T-helper 22 cell (primary cell): ENCODE data around the gene ELAVL3.
"Not testable (repeated sequence)": the region's sequence is repeated elsewhere in the genome, so short reads cannot be mapped to it uniquely, and the experiment has no call there.

Experiments
- DNase-seq: peaks from one replicate; pipeline ENCODE4 v3.0.0-alpha.2; 2020; ENCODE audit warnings: low read depth

ELAVL3 gene

DNA sequence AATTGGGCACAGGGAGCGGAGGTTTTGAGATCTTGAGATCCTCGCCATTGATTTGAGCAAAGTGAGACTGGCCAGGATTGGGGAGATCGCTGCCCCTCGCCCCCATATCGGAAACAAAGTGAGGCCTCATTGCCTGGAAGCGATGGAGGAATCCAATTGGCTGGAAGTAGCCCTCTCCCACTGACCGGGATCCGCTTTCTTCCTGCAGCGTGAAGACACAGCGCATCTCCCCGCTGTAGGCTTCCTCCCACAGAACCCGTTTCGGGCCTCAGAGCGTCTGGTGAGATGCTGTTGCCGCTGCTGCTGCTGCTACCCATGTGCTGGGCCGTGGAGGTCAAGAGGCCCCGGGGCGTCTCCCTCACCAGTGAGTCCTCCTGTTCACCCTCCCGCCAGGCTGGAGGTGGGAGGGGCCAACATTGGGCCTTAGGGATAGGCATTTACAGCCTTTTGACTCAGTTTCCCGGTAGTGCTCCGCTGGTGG lies 45.0 kb downstream of the ELAVL3 start:
- no peak for DNase-seq

DNA sequence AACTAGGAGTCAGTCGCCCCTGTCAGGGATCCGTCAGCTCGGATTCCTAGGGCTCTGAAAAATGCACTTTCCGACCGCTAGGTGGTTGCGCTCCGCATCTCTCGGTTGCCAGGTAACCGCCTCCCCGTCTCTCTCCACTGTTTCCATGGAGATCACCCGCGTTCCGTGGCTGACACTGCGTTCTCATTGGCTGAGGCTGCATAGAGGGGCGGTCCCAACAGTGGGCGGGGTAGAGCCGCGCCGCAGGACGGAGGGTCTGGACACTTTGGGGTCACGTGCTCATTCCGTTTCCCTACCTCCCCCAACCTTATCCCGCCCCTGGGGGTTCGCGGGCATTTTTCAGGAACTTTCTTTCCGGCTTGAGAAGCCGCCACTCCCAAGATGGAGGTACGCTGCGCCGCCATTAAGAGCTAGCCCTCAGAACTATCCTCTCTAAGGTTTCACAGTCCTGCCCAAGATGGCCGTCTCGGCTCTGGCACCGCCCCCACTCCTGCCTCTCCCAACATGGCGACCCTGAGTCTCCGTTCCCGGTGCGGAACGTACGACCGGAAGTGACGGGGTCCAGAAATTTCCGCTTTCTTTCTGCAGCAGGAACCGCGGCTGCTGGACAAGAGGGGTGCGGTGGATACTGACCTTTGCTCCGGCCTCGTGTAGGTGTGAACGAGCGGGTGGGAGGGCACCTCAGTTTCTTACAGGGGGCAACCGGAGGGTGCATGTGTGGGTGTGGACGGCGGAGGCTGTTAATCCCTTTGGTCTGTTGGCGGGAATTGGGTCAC lies 45.6 kb downstream of the ELAVL3 start, which contains the start of the genes ODAD3 and PRKCSH:
Gene ODAD3 (minus strand): TSS at position 65 of the 776 bp plus-strand sequence. CDS start 105 bp downstream, outside the sequence.
Gene PRKCSH (plus strand): TSS at position 579 of the 776 bp plus-strand sequence. CDS start 483 bp downstream, outside the sequence.
- DNase-seq = peak; percentile 97

DNA sequence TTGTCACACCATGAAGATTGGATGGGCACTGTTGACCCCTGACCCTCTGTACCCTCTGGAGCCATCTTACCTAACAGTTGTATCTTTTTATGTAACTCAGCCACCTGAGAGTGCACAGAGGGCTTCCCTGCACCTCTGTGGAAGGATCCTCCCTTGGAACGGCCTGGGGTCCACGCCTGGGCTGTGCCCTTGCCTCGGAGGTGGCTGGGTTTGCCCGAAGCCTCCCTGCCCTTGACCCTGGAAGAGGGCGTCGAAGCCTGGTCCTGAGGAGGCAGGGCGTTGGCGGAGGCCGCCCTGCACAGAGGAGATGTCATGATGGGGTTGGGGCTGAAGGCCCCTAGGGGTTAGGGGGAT lies 46.2 kb downstream of the ELAVL3 start:
- no peak for DNase-seq

- not testable (repeated sequence) for DNase-seq
These were observed 47.3 kb downstream of the ELAVL3 start for GRCh38 chr19:11433526-11433925.

GRCh38 chr19:11426656-11427055 lies 54.2 kb downstream of the ELAVL3 start:
- DNase-seq = no peak

GRCh38 chr19:11425719-11426457 lies 55.0 kb downstream of the ELAVL3 start:
- no peak for DNase-seq

GRCh38 chr19:11423791-11424181 lies 57.1 kb downstream of the ELAVL3 start:
- no peak for DNase-seq

DNA sequence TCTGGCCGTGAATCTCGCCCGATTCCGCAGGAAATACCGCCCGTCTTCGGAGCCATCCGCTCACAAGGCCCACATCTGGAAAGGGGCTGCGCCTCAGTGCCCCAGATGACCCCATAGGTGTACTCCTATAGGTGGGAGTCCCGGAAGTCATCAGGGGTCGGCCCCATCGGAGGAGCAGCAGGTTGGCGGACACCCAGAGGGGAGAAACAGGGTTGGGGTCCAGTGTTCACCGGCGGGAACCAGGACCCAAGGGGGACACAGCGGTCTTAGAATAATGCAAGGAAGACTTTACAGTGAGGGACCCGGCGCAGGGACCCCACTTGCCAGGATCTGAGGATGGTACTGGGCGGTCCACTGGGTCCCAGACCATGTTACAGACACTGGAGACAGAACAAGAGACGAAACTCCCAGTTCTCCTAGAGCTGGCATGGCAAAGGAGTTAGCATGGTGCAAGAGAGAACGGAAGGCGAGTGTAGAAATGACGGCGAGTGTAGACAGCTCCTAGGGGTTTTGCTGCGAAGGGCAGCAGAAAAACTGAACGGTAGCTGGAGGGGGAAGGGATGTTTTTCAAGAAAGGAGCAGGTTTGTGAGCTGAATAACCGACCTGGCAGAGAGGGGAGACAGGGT lies 57.6 kb downstream of the ELAVL3 start:
- no peak for DNase-seq

- DNase-seq = peak; percentile 36
These were observed 58.4 kb downstream of the ELAVL3 start for GRCh38 chr19:11422163-11423065.

DNA sequence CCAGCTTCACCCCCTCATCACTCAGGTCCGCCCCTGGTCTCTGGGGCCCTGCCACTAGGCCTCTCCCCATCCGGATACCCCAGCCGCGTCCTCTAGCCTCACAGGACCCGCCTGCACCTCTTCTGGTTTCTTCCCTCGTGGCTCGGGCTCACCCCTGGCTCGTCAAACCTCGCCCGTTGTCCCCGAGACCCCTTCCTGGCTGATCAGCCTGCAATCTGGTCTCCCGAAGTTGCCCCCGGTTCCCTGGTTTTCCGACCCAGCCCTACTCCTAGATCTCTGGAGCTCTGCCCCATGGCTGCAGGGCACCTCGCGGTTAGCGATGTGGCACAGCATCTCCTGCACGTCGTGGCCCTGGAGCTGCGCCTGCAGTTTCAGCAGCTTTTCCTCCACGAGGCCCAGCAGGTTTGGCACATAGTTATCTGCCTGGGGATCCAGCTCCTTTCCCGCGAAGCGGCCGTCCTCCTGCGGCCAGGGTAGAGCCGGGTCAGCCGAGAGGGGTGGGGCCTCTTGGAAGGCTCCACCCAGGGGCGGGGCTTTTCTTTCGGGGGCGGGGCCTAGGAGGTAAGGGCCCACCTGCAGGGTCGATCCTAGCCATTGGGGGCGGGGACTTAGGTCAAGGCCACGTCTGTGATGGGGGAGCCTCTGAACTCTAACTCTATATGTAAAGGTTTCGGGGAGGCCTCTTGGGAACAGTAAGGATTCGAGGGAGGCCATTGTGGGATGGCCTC lies 59.3 kb downstream of the ELAVL3 start:
- no peak for DNase-seq

- DNase-seq = no peak
These were observed 60.1 kb downstream of the ELAVL3 start for GRCh38 chr19:11420429-11421370.

DNA sequence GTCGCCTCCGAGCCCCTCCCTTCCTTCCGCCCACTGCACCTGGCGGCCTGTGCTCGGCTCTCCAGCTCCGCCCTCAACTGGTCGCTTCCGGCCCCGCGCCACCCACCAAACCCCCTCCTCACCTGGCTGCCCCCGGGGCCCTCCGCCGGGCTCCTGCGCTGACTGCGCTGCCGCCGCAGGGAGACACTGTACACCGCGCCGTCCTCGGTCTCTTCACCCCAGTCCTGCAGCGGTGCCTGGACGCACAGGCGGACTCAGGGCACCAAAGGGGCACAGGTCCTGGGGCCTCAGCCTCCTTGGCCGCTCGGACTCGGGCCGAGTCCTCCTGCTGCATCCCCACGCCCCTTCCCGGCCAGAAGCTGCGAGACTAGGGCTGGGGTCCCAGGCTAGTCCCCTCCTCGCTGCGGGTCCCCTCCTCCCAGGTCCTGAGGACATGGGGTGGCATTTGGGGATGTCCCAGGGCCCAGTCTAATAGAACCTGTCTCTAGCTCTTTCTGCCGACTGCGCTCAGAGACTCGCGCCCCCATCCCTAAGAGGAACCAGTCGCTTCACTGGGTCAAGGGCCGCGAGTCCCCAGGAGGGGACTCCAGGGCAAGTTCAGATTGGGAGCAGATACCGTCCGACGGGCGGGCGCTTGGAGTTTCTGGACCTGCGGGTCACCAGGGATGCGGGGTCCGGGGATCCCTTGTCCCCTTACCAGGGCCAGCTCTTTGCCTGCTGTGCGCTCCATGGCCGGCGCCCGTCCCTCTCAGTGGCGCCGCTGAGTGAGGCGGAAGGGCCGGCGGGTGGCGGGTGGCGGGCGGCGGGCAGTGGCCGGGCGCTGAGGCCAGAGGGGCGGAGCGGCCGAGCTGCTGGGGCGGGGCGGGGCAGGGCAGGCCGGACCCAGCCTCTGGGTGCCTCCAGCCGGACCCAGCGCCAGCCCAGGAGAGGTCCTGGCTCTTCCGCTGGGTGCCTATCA lies 62.0 kb downstream of the ELAVL3 start, which contains the start of gene RGL3:
Gene RGL3 (minus strand): TSS at position 766 of the 958 bp plus-strand sequence. CDS start 36 bp downstream, at position 730.
- DNase-seq = no peak

DNA sequence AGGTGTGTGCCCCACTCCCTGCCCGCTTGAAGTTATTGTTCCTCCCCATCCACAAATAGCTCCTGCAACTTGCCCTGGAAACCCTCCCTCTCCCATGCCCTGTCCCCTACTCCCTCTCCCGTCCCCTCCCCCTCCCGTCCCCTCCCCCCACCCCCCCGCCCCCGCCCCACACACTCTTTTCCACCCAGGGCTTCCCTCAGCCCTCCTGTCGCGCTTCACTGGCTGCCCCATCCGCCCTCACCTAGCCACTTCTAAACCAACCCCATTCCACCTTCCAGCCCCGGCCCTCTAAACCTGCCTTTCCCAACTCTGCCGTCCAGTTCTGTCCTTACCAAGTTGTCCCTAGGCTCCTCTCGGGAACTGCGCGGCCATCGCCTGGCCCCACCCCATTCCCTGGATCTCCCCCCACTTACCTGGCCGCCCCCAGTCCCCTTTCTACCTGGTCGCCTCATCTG lies 62.7 kb downstream of the ELAVL3 start:
- DNase-seq = no peak

- DNase-seq = no peak
These were observed 64.3 kb downstream of the ELAVL3 start for GRCh38 chr19:11416346-11417052.

- DNase-seq = no peak
These were observed 66.3 kb downstream of the ELAVL3 start for GRCh38 chr19:11414544-11414943.

DNA sequence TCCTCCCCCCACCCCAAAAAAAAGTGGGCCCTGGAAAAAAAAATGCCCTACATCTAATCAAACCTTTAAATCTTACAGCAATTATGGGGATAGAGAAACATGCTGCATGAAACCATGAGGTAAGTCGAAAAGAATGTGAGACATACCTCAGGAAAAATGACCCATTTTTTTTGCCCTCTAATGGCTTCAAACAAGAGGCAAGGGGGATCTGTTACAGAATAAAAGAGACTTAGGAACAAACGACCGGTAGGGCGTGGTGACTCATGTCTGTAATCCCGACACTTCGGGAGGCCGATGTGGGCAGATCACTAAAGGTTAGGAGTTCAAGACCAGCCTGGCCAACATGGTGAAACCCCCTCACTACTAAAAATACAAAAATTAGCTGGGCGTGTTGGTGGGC lies 70.2 kb downstream of the ELAVL3 start:
- DNase-seq = no peak

DNA sequence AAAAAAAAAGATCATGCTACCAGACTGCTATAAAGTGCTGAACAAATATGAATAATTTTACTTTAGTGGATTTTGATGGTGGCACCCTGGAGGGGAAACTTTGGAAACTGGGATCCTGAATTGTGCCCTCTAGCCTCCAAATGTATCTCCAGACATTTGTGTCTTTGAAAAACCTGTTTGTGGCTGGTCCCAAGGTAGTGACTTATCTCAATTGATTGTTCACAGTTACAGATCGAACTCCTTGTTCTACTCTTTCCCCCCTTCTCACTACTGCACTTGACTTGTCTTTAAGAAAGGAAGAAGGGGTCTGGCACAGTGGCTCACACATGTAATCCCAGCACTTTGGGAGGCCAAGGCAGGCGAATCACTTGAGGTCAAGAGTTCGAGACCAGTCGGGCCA lies 72.3 kb downstream of the ELAVL3 start:
- DNase-seq = no peak
